ENCODE data around the gene CCDC83. TPM values are rescaled to one million over a fixed set of nuclear protein-coding genes. Genes with fewer than 3 reads are reported as not detected.
A peak's percentile ranks its signal among the peaks of the same experiment; 100 is the strongest.

The CCDC83 gene
- not detected in 2 replicates for total RNA-seq (2014; rRNA removed; shearing (Covaris generic))
- polyA plus RNA-seq (2015; cell fraction: cytosol; rRNA removed), result not detected in 2 replicates
- polyA plus RNA-seq (2015; cell fraction: nucleus; rRNA removed), result not detected in 2 replicates

- in situ Hi-C loops (cut with HindIII; ENCODE audit: low pct_unique_long_range_greater_than_20kb, low sequenced_read_pairs), result no loop called here
- no peak for DNase-seq (ENCODE audit: low read depth, low spot score)
Observed at GRCh38 chr11:85855341-85855656, at the start of gene CCDC83. CCDC83 (plus strand) TSS chr11:85855383; CDS start chr11:85865124, 9,741 bp downstream.

- in situ Hi-C loops (cut with HindIII; ENCODE audit: low pct_unique_long_range_greater_than_20kb, low sequenced_read_pairs), result no loop called here
- DNase-seq (ENCODE audit: low read depth, low spot score), result peak; percentile 27
Observed at GRCh38 chr11:85805387-85805786, 49.8 kb upstream of the CCDC83 start.

GRCh38 chr11:85806016-85806415 lies 49.2 kb upstream of the CCDC83 start:
- DNase-seq (ENCODE audit: low read depth, low spot score), result no peak
- in situ Hi-C loops (cut with HindIII; ENCODE audit: low pct_unique_long_range_greater_than_20kb, low sequenced_read_pairs), result no loop called here

GRCh38 chr11:85806876-85807275 lies 48.3 kb upstream of the CCDC83 start:
- in situ Hi-C loops (cut with HindIII; ENCODE audit: low pct_unique_long_range_greater_than_20kb, low sequenced_read_pairs), result no loop called here
- no peak for DNase-seq (ENCODE audit: low read depth, low spot score)

GRCh38 chr11:85809191-85809590 lies 46.0 kb upstream of the CCDC83 start:
- in situ Hi-C loops (cut with HindIII; ENCODE audit: low pct_unique_long_range_greater_than_20kb, low sequenced_read_pairs), result no loop called here
- DNase-seq (ENCODE audit: low read depth, low spot score), result peak; percentile 34

GRCh38 chr11:85809863-85810262 lies 45.3 kb upstream of the CCDC83 start:
- in situ Hi-C loops (cut with HindIII; ENCODE audit: low pct_unique_long_range_greater_than_20kb, low sequenced_read_pairs), result no loop called here
- peak; percentile 38 for DNase-seq (ENCODE audit: low read depth, low spot score)

GRCh38 chr11:85810521-85810870 lies 44.7 kb upstream of the CCDC83 start:
- no peak for DNase-seq (ENCODE audit: low read depth, low spot score)
- in situ Hi-C loops (cut with HindIII; ENCODE audit: low pct_unique_long_range_greater_than_20kb, low sequenced_read_pairs), result no loop called here

- in situ Hi-C loops (cut with HindIII; ENCODE audit: low pct_unique_long_range_greater_than_20kb, low sequenced_read_pairs), result no loop called here
Observed at GRCh38 chr11:85810871-85811611, 44.1 kb upstream of the CCDC83 start, which contains the start of gene SYTL2. SYTL2 (minus strand) TSS chr11:85811141; CDS start chr11:85757725, 53,416 bp downstream.

GRCh38 chr11:85811624-85812023 lies 43.6 kb upstream of the CCDC83 start:
- in situ Hi-C loops (cut with HindIII; ENCODE audit: low pct_unique_long_range_greater_than_20kb, low sequenced_read_pairs), result no loop called here
- no peak for DNase-seq (ENCODE audit: low read depth, low spot score)

More at GRCh38 chr11:85810871-85811611, 44.1 kb upstream of the CCDC83 start, which contains the start of gene SYTL2:
- DNase-seq (ENCODE audit: low read depth, low spot score), result peak; percentile 53

GRCh38 chr11:85813721-85814120 lies 41.5 kb upstream of the CCDC83 start:
- no peak for DNase-seq (ENCODE audit: low read depth, low spot score)
- in situ Hi-C loops (cut with HindIII; ENCODE audit: low pct_unique_long_range_greater_than_20kb, low sequenced_read_pairs), result no loop called here

- in situ Hi-C loops (cut with HindIII; ENCODE audit: low pct_unique_long_range_greater_than_20kb, low sequenced_read_pairs), result no loop called here
- DNase-seq (ENCODE audit: low read depth, low spot score), result no peak
Observed at GRCh38 chr11:85815186-85815931, 39.8 kb upstream of the CCDC83 start.

- DNase-seq (ENCODE audit: low read depth, low spot score), result no peak
- in situ Hi-C loops (cut with HindIII; ENCODE audit: low pct_unique_long_range_greater_than_20kb, low sequenced_read_pairs), result no loop called here
Observed at GRCh38 chr11:85819441-85819840, 35.7 kb upstream of the CCDC83 start.

GRCh38 chr11:85821636-85822035 lies 33.5 kb upstream of the CCDC83 start:
- in situ Hi-C loops (cut with HindIII; ENCODE audit: low pct_unique_long_range_greater_than_20kb, low sequenced_read_pairs), result no loop called here

GRCh38 chr11:85822814-85823213 lies 32.4 kb upstream of the CCDC83 start:
- in situ Hi-C loops (cut with HindIII; ENCODE audit: low pct_unique_long_range_greater_than_20kb, low sequenced_read_pairs), result no loop called here
- no peak for DNase-seq (ENCODE audit: low read depth, low spot score)

More at GRCh38 chr11:85821636-85822035, 33.5 kb upstream of the CCDC83 start:
- no peak for DNase-seq (ENCODE audit: low read depth, low spot score)

- in situ Hi-C loops (cut with HindIII; ENCODE audit: low pct_unique_long_range_greater_than_20kb, low sequenced_read_pairs), result no loop called here
- DNase-seq (ENCODE audit: low read depth, low spot score), result no peak
Observed at GRCh38 chr11:85823816-85824215, 31.4 kb upstream of the CCDC83 start.

- DNase-seq (ENCODE audit: low read depth, low spot score), result no peak
- in situ Hi-C loops (cut with HindIII; ENCODE audit: low pct_unique_long_range_greater_than_20kb, low sequenced_read_pairs), result no loop called here
Observed at GRCh38 chr11:85825616-85826015, 29.6 kb upstream of the CCDC83 start.

GRCh38 chr11:85826116-85826855 lies 28.9 kb upstream of the CCDC83 start:
- peak; percentile 61 for DNase-seq (ENCODE audit: low read depth, low spot score)
- in situ Hi-C loops (cut with HindIII; ENCODE audit: low pct_unique_long_range_greater_than_20kb, low sequenced_read_pairs), result no loop called here

All from SK-MEL-5 (cell line).